ENCODE data around the gene CLPTM1L.

DNA sequence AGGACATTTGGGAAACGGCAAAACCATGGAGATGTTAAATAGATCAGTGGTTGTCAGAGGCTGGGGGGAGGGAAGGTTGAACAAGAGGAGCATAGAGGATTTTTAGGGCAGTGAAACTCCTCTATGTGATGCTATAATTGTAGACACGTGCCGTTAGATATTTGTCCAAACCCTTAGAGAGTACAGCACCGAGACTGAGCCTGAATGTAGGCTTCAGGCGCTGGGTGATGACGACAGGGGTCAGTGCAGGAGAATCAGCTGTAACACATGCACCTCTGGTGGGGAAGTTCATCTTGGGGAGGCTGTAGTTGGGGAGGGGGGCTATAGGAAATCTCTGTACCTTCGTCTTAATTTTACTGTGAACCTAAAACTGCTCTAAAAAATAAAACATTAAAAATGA is 22.2 kb upstream of the CLPTM1L start:
- TF ChIP-seq EZH2 (IDR thresholded peaks at IDR 0.05): no peak
- TF ChIP-seq POLR2AphosphoS5 (IDR thresholded peaks at IDR 0.05; ENCODE audit: borderline replicate concordance, low read depth, low read length): no peak
- no peak for TF ChIP-seq FOXP2 (optimal IDR thresholded peaks at IDR 0.05; ENCODE audit: control extremely low read depth, extremely low read length, insufficient read depth)
